ENCODE measurements around the gene CFAP77. TPM values are rescaled to one million over a fixed set of nuclear protein-coding genes. Genes with fewer than 3 reads are reported as not detected.

The CFAP77 gene
- total RNA-seq, 1 donor from 2014 or later: 2.5 TPM

GRCh38 chr9:132459661-132460060, 49.6 kb downstream of the CFAP77 start:
- H3K4me3 ChIP-seq: no peak overlapping the region
- H3K27ac ChIP-seq (replicated peaks): no peak overlapping the region
- intact Hi-C loops (cut with micrococcal nuclease): no loop called here
- no peaks in the 10 kb centered on the region for H3K36me3 ChIP-seq
- no peak for TF ChIP-seq CTCF (IDR thresholded peaks at IDR 0.05; ENCODE audit: borderline replicate concordance)
- H3K27me3 ChIP-seq (ENCODE audit: low read depth): peaks cover 7% of the 10 kb centered on the region
- no peaks in the 10 kb centered on the region for H3K4me1 ChIP-seq
- no peak for DNase-seq
- H3K9me3 ChIP-seq (replicated peaks): no peaks in the 10 kb centered on the region

GRCh38 chr9:132460240-132460639, 50.2 kb downstream of the CFAP77 start:
- no peak for DNase-seq
- Histone ChIP-seq H3K9me3 (replicated peaks) (no peaks in the 10 kb centered on the region), H3K4me1 (no peaks in the 10 kb centered on the region), H3K4me3 (no peak overlapping the region), H3K27ac (replicated peaks) (no peak overlapping the region), H3K27me3 (ENCODE audit: low read depth) (peaks cover 7% of the 10 kb centered on the region), H3K36me3 (no peaks in the 10 kb centered on the region)
- TF ChIP-seq CTCF (IDR thresholded peaks at IDR 0.05; ENCODE audit: borderline replicate concordance): no peak
- intact Hi-C loops (cut with micrococcal nuclease): no loop called here

- no peak overlapping the region for H3K27ac ChIP-seq (replicated peaks)
- H3K27me3 ChIP-seq (ENCODE audit: low read depth): peaks cover 7% of the 10 kb centered on the region
- no peaks in the 10 kb centered on the region for H3K9me3 ChIP-seq (replicated peaks)
- no peak overlapping the region for H3K4me3 ChIP-seq
- no peaks in the 10 kb centered on the region for H3K36me3 ChIP-seq
- H3K4me1 ChIP-seq: no peaks in the 10 kb centered on the region
- no peak for TF ChIP-seq CTCF (IDR thresholded peaks at IDR 0.05; ENCODE audit: borderline replicate concordance)
- DNase-seq: no peak
- intact Hi-C loops (cut with micrococcal nuclease): no loop called here
Measured at GRCh38 chr9:132461281-132461896, 51.4 kb downstream of the CFAP77 start.

DNA sequence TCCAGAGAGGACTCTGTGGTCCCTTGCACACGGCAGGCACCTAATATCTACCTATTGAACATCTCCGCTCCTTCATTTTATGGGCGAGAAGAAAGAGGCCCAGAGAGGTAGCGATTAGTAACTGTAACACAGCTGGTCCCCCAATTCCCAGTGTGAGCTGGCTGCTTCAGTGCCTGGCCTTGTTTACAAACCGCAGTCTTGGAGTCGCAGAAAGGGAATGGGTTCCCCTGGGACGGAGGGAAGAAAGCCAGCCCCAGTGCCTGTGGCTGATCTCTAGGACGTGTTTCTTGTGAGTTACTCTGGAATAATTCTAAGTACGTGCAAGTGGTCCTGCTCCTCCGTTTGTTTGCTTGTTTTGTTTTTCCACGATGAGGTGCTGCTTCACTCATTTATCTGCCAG, 52.0 kb downstream of the CFAP77 start:
- Histone ChIP-seq H3K27me3 (ENCODE audit: low read depth) (peaks cover 7% of the 10 kb centered on the region), H3K4me3 (no peak overlapping the region), H3K27ac (replicated peaks) (no peak overlapping the region), H3K36me3 (no peaks in the 10 kb centered on the region), H3K4me1 (no peaks in the 10 kb centered on the region), H3K9me3 (replicated peaks) (no peaks in the 10 kb centered on the region)
- no peak for DNase-seq
- intact Hi-C loops (cut with micrococcal nuclease): no loop called here
- TF ChIP-seq CTCF (IDR thresholded peaks at IDR 0.05; ENCODE audit: borderline replicate concordance): no peak

DNA sequence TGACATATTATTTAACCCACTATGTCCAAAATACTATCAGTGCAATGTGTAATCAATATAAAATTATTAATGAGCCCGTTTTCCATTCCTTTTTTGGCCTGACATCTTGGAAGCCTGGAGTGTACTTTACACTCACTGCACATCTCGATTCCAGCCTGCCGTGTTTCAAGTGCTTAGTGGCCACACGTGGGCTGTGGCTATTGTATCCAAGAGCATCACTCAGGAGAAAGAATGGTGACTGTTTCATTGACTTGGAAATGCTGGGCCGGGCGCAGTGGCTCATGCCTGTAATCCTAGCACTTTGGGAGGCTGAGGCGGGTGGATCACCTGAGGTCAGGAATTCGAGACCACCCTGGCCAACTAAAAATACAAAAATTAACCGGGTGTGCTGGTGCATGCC, 54.5 kb downstream of the CFAP77 start:
- H3K9me3 ChIP-seq (replicated peaks): no peaks in the 10 kb centered on the region
- TF ChIP-seq CTCF (IDR thresholded peaks at IDR 0.05; ENCODE audit: borderline replicate concordance): no peak
- no peak overlapping the region for H3K27ac ChIP-seq (replicated peaks)
- H3K4me1 ChIP-seq: no peaks in the 10 kb centered on the region
- intact Hi-C loops (cut with micrococcal nuclease): no loop called here
- peaks cover 7% of the 10 kb centered on the region for H3K27me3 ChIP-seq (ENCODE audit: low read depth)
- no peak for DNase-seq
- H3K36me3 ChIP-seq: no peaks in the 10 kb centered on the region
- no peak overlapping the region for H3K4me3 ChIP-seq

Data from left ventricle myocardium inferior (tissue), 1 donor.